Pulmonary artery endothelial cell (primary cell): ENCODE data around the gene LRRC32. TPM values are rescaled to one million over a fixed set of nuclear protein-coding genes. Genes with fewer than 3 reads are reported as not detected.
A peak's percentile ranks its signal among the peaks of the same experiment; 100 is the strongest.

ENCODE experiments used
- DNase-seq: peaks from one replicate; pipeline ENCODE4 v3.0.0-alpha.2; 2011; ENCODE audit warnings: low read depth, low spot score
- total RNA-seq: library from RNA; depleted of rRNA; stranded (reverse); fragments of >200 nt; gene quantifications from 2 replicates; pipeline ENCODE4 v1.2.3, GENCODE V29; 2014

Gene LRRC32
- total RNA-seq, 1 donor from 2014 or later = 16.1 TPM

GRCh38 chr11:76700177-76701100, 29.9 kb upstream of the LRRC32 start:
- DNase-seq = peak; percentile 87

DNA sequence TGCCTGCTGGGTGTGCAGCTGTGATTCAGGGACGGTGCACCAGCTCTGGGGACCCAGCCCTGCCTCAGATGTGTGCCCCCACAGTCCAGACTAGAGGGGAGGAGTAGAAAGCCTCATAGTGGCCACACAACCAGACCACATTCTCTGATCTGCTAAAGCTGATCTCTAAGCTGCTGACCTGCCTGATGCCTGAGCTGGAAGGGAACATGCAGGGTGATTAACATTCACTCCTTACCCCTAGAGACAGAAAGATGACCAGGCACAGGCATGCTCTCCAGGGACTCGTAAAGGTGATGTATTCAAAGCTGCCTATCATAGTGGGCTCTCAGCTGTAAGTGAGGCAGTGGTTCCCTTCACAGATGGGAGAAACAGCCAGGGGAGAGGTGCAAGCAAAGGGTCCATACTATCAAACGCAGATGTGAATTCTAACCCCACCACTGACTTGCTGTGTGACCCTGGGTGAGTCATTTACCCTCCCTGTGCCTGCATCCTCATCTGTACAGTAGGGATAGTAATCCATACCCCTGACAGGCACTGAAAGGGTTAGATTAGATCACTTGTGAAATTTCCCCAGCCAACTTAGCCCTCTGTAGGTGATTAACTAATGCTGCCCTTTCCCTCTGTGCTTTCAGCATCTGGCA, 29.0 kb upstream of the LRRC32 start:
- no peak for DNase-seq

DNA sequence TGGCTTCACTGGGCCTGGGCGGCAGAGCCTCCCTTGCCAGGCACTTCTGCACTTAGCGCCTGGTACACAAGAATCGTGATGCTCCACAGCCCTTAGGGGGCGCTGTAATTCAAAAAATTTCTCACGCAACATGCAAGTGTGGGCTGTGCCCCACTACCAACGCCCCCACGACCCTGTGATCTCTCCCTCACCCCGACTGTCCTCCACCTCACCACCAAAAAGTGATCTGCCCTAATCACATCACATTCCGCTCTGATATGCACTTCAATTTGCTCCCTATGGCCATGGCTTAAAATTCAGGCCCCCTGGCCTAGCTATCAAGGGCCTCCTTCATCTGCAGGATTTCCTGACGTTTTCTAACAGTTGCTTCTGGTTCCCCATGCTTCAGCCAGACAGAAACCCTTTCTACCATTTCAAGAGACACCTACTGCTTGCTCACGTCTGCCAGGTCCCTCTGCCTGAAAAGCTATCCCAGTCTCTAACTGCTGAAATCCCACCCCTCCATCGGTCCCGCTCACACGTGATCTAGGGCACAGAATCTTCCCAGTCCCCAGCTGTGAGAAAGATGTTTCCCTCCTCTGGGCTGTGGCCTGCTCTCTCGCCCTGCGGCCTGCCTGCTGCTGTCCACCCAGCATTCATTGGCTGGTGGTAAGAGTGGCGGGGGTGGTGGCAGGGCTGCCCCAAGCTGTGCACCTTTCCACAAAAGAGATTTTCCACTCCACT, 27.9 kb upstream of the LRRC32 start:
- DNase-seq = no peak

GRCh38 chr11:76696756-76697155, 26.2 kb upstream of the LRRC32 start:
- no peak for DNase-seq

DNA sequence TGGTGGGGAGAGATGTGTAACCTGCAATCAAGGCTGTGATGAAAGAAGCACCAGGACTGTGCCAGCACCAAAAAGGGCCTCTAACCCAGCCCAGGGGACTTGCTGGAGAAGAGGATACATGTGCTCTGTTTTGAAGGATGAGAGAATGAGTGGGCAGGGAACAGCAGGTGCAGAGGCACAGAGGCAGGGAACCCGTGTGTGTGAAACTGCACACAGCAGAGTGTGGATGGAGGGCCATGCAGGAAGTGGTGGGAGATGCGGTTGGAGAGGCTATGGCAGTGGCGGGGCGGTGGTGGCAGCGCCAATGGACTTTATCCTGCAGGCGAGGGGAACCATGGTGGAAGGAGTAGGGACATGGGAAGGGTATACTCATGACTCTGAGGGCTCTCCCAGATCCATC, 25.2 kb upstream of the LRRC32 start:
- no peak for DNase-seq

GRCh38 chr11:76695133-76695532, 24.6 kb upstream of the LRRC32 start:
- no peak for DNase-seq

DNA sequence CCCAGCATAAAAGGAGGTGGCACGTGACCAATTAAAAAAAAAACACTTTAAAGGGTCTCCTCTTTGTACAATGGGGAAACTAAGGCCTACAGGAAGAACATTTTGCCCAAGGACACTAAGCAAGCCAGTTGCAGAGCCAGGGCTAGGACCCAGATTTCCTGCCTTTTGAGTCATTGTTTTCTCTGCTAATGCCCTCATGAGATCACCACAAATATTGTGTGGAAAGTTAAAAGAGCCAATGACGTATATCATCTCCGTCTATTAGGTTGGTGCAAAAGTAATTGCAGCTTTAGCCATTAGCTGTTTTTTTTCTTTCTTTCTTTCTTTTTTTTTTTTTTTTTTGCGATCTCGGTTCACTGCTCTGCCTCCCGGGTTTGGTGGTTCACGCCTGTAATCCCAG, 24.1 kb upstream of the LRRC32 start:
- DNase-seq = peak; percentile 86

- no peak for DNase-seq
These were observed 23.3 kb upstream of the LRRC32 start for GRCh38 chr11:76693806-76694205.

DNA sequence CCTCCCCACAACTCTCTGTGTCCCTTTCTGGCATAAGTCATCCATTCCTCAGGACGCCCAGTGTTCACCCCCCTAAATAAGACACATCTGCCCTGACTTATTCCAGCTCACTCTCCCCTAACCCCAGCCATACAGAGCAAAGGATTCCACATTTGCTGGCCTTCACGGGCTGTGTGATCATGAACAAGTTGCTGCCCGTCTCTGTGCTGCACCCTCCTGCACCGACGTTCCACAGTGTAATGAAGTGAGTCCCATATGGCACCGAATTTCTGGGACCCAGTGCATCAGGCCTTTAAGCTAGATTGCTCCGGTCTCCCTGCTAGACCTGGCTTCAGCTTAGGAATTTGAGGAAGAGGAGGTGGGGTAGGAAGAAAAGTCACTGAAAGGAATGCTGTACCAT, 22.4 kb upstream of the LRRC32 start:
- no peak for DNase-seq

GRCh38 chr11:76691655-76692054, 21.1 kb upstream of the LRRC32 start:
- DNase-seq = no peak

GRCh38 chr11:76690736-76691135, 20.2 kb upstream of the LRRC32 start:
- no peak for DNase-seq

GRCh38 chr11:76689313-76690260, 19.0 kb upstream of the LRRC32 start:
- no peak for DNase-seq

- DNase-seq = no peak
These were observed 17.6 kb upstream of the LRRC32 start for GRCh38 chr11:76688146-76688545.

DNA sequence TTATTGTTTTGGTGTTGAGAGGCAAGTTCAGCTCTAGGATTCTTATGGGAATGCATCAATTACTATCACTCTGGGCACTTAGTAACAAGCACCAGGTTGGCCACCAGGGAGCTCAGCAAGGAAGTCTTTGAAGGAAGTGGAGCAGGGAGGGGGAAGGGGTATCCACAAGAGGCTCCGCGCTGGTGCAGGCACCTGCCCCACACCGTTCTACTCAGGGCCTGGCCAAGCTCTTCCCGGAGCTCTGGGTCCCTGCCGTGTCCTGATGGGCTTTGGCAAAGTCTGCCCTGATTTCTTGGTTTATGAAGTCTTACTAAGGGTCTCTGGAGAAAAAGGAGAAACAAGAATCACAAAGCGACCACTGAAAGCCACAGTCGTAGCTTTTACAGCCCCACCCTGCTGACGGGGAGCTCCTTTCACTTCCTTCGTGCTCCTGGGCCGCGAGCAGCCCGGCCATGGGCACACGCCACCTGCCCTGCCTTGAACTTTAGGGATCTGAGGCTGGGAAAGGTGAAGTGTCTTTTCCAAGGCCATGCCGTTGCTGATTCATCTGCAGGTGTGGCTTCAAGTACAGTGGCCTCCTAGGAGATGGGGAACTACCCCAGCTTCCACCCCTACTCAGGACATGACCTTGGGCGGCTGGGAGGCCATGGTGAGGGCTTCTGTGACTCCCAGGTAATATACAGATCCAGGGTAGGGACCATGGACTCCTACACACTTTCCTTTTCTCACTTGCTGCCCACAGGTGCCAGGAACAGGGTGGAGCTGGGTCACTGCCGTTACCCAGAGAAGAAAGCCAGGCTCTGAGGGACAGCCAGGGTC, 15.9 kb upstream of the LRRC32 start:
- no peak for DNase-seq

GRCh38 chr11:76685831-76686230, 15.3 kb upstream of the LRRC32 start:
- no peak for DNase-seq

GRCh38 chr11:76685237-76685636, 14.7 kb upstream of the LRRC32 start:
- DNase-seq = no peak

GRCh38 chr11:76684516-76684915, 14.0 kb upstream of the LRRC32 start:
- DNase-seq = no peak

DNA sequence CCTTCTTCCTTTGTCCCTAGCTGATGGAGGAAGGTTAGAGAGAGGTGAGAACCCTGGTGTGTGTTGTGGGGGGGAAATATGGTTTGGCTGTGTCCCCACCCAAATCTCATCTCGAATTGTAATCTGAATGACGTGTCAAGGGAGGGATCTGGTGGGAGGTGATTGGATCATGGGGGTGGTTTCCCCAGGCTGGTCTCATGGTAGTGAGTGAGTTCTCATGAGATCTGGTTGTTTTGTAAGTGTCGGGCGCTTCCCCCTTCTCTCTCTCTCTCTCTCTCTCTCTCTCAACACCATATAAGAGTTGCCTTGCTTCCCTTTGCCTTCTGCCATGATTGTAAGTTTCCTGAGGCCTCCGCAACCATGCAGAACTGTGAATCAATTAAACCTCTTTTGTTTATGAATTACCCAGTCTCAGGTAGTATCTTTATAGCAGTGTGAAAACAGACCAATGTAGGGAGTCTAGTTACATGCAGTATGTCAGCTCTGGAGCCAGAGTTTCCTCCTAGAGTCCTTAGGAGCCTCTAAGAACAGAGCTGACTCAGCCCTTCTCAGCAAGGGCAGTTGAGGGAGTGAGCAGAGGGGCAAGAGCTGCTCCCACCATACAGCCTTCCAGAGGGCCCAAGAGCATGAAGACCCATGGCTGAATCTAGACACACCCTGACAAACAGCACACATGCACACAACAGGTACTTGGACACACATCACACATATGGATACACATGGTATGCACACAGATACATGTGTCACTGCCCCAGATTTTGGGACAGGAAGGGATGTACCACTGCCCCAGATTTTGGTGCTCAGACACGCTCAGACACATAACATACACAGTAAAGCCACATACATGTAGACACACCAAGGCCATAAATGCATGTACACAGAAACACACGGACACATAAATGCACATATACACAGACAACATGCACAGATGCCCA, 12.9 kb upstream of the LRRC32 start:
- no peak for DNase-seq

DNA sequence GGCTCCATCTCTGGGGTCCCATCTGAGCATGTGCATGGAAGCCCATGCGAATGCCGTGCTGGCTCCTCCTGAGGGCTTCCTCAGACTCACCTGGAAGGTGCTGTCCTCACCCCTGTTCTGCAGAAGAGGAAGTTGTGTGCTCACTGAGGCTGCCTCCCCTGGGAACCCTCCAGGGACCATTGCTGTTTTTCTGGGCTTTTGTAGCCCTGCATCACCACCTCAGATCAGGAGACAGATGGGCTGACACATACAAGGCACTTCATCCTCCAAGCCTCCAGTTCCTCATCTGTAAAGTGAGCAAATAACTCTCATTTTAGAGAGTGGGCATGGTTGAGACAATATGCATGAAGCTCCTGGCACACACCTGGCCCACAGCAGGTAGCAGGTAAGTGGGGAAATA, 12.1 kb upstream of the LRRC32 start:
- no peak for DNase-seq
